ENCODE data around the gene ANG.

DNA sequence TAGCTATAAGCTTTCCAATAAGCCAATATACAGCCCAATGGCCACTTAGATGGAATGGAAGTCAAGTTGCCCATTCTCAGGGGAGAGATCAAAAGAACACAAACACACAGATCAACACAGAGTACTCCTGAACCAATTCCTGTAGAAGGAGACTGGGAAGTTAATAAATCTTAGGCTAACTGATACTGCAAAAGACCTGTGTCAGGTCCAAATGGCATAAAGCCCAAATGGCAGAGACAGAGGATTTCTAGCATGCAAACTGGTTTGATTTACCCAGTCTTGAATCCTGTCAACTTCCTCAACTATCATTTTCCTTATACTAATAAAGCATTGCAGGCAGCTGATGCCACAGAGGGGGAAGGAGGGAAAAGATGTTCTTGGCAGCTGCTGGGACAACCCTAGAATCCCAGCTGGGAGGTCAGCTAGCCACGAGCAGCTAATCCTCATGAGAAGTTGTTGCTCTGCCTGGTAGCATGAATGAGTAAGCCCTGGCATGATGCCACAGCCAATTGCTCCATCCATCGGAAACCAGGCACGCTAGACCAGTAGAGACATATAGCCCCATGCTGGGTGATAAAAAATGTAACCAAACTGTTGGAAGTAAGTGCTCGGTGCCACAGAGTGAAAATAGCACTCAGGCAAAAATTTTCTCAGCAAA, 26.2 kb downstream of the ANG start:
- no peak for TF ChIP-seq CEBPB (tag; IDR thresholded peaks at IDR 0.05)
- TF ChIP-seq TOE1 (IDR thresholded peaks at IDR 0.05; ENCODE audit: borderline replicate concordance): no peak
- TF ChIP-seq TOE1 (CRISPR knock-in tag; IDR thresholded peaks at IDR 0.05; ENCODE audit: borderline replicate concordance, low read depth): no peak
- no peak for TF ChIP-seq RFX5 (IDR thresholded peaks at IDR 0.05; ENCODE audit: low read depth, low read length)
- no peak for TF ChIP-seq PHB2 (IDR thresholded peaks at IDR 0.05; ENCODE audit: low read depth)
- TF ChIP-seq, protein P1, sequence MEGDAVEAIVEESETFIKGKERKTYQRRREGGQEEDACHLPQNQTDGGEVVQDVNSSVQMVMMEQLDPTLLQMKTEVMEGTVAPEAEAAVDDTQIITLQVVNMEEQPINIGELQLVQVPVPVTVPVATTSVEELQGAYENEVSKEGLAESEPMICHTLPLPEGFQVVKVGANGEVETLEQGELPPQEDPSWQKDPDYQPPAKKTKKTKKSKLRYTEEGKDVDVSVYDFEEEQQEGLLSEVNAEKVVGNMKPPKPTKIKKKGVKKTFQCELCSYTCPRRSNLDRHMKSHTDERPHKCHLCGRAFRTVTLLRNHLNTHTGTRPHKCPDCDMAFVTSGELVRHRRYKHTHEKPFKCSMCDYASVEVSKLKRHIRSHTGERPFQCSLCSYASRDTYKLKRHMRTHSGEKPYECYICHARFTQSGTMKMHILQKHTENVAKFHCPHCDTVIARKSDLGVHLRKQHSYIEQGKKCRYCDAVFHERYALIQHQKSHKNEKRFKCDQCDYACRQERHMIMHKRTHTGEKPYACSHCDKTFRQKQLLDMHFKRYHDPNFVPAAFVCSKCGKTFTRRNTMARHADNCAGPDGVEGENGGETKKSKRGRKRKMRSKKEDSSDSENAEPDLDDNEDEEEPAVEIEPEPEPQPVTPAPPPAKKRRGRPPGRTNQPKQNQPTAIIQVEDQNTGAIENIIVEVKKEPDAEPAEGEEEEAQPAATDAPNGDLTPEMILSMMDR (IDR thresholded peaks at IDR 0.05 in 2 of 3, conservative IDR thresholded peaks at IDR 0.05 in 1 of 3; ENCODE audit: insufficient read depth in 2 of 3, low read depth in 1 of 3, low read length in 3 of 3): no peak
- TF ChIP-seq SIX5 (IDR thresholded peaks at IDR 0.05; ENCODE audit: borderline replicate concordance in 1 of 2, insufficient read depth in 1 of 2, low read depth in 1 of 2, low read length in 2 of 2): no peak
- TF ChIP-seq SRF (CRISPR knock-in tag; IDR thresholded peaks at IDR 0.05): no peak
- TF ChIP-seq, protein P2, sequence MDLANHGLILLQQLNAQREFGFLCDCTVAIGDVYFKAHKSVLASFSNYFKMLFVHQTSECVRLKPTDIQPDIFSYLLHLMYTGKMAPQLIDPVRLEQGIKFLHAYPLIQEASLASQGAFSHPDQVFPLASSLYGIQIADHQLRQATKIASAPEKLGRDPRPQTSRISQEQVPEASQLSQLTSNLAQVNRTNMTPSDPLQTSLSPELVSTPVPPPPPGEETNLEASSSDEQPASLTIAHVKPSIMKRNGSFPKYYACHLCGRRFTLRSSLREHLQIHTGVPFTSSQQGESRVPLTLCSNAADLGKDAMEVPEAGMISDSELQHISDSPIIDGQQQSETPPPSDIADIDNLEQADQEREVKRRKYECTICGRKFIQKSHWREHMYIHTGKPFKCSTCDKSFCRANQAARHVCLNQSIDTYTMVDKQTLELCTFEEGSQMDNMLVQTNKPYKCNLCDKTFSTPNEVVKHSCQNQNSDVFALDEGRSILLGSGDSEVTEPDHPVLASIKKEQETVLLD (IDR thresholded peaks at IDR 0.05): no peak
